WTC11 (cell line): ENCODE results near the gene ZNF467. TPM values are rescaled to one million over a fixed set of nuclear protein-coding genes. Genes with fewer than 3 reads are reported as not detected.

Source experiments
- ATF1 ChIP-seq: sonication (generic); formaldehyde crosslinking; IDR thresholded peaks from 2 replicates; pipeline ENCODE4 v1.8.1; 2023; ENCODE audit warnings: mild to moderate bottlenecking, moderate library complexity, missing genetic modification reagents
- FOXJ3 ChIP-seq: sonication (generic); formaldehyde crosslinking; IDR thresholded peaks from 2 replicates; pipeline ENCODE4 v1.9.0; 2021; ENCODE audit warnings: missing genetic modification reagents, mild to moderate bottlenecking, borderline replicate concordance
- FOXP1 ChIP-seq: sonication (generic); formaldehyde crosslinking; IDR thresholded peaks from 2 replicates; pipeline ENCODE4 v1.8.0; 2022; ENCODE audit warnings: missing genetic modification reagents, mild to moderate bottlenecking, moderate library complexity, borderline replicate concordance
- NFE2L1 ChIP-seq: sonication (generic); formaldehyde crosslinking; IDR thresholded peaks from 2 replicates; pipeline ENCODE4 v1.8.1; 2023; ENCODE audit warnings: missing genetic modification reagents
- RELA ChIP-seq: sonication (generic); formaldehyde crosslinking; IDR thresholded peaks from 2 replicates; pipeline ENCODE4 v1.8.1; 2022; ENCODE audit warnings: missing genetic modification reagents, mild to moderate bottlenecking, borderline replicate concordance
- SOX15 ChIP-seq: fragments of 250-450 bp; sonication (Bioruptor Pico); IDR thresholded peaks from 2 replicates; pipeline ENCODE4 v1.9.0; 2021; ENCODE audit warnings: mild to moderate bottlenecking
- TEAD4 ChIP-seq: sonication (generic); formaldehyde crosslinking; IDR thresholded peaks from 2 replicates; pipeline ENCODE4 v1.8.0; 2022; ENCODE audit warnings: mild to moderate bottlenecking, missing genetic modification reagents
- ZNF232 ChIP-seq: sonication (generic); formaldehyde crosslinking; IDR thresholded peaks from 2 replicates; pipeline ENCODE4 v1.8.0; 2022; ENCODE audit warnings: mild to moderate bottlenecking, missing genetic modification reagents
- ZNF317 ChIP-seq: sonication (generic); formaldehyde crosslinking; IDR thresholded peaks from 2 replicates; pipeline ENCODE4 v1.8.1; 2023; ENCODE audit warnings: low read depth, mild to moderate bottlenecking, moderate library complexity, missing genetic modification reagents, borderline replicate concordance
- ZNF396 ChIP-seq: fragments of 250-450 bp; sonication (Bioruptor Pico); IDR thresholded peaks from 2 replicates; pipeline ENCODE4 v1.8.0; 2021; ENCODE audit warnings: mild to moderate bottlenecking, moderate library complexity, borderline replicate concordance
- ZNF423 ChIP-seq: fragments of 250-450 bp; sonication (Bioruptor Pico); IDR thresholded peaks from 2 replicates; pipeline ENCODE4 v2.1.2; 2022; ENCODE audit warnings: mild to moderate bottlenecking, moderate library complexity
- total RNA-seq: library from RNA; stranded (reverse); gene quantifications from 3 replicates; pipeline ENCODE4 v1.2.3, GENCODE V29; 2021
- TF ChIP-seq, protein P1 (sequence below): sonication (generic); formaldehyde crosslinking; IDR thresholded peaks from 2 replicates; pipeline ENCODE4 v1.8.1; 2022; ENCODE audit warnings: mild to moderate bottlenecking, missing genetic modification reagents, moderate library complexity, borderline replicate concordance
- TF ChIP-seq, protein P2 (sequence below): sonication (generic); formaldehyde crosslinking; IDR thresholded peaks from 2 replicates; pipeline ENCODE4 v1.8.1; 2023; ENCODE audit warnings: mild to moderate bottlenecking, missing genetic modification reagents
- TF ChIP-seq, protein P3 (sequence below): fragments of 250-450 bp; sonication (Bioruptor Pico); IDR thresholded peaks from 2 replicates; pipeline ENCODE4 v1.8.0; 2021; ENCODE audit warnings: mild to moderate bottlenecking
- TF ChIP-seq, protein P4 (sequence below): sonication (generic); formaldehyde crosslinking; IDR thresholded peaks from 2 replicates; pipeline ENCODE4 v1.8.1; 2023; ENCODE audit warnings: mild to moderate bottlenecking, missing genetic modification reagents
- TF ChIP-seq, protein P5 (sequence below): sonication (generic); formaldehyde crosslinking; IDR thresholded peaks from 2 replicates; pipeline ENCODE4 v1.8.1; 2023; ENCODE audit warnings: mild to moderate bottlenecking, moderate library complexity, missing genetic modification reagents
- TF ChIP-seq, protein P6 (sequence below): fragments of 250-450 bp; sonication (Bioruptor Pico); IDR thresholded peaks from 2 replicates; pipeline ENCODE4 v2.1.2; 2022; ENCODE audit warnings: mild to moderate bottlenecking, moderate library complexity
- TF ChIP-seq, protein P7 (sequence below): sonication (generic); formaldehyde crosslinking; IDR thresholded peaks from 2 replicates; pipeline ENCODE4 v1.8.1; 2023; ENCODE audit warnings: mild to moderate bottlenecking, missing genetic modification reagents, moderate library complexity
- TF ChIP-seq, protein P8 (sequence below): fragments of 250-450 bp; sonication (Bioruptor Pico); conservative IDR thresholded peaks from 2 replicates; pipeline ENCODE4 v1.9.0; 2021; ENCODE audit warnings: mild to moderate bottlenecking
- TF ChIP-seq, protein P9 (sequence below): fragments of 200-600 bp; IDR thresholded peaks from 2 replicates; pipeline ENCODE4 v1.8.0; 2022; ENCODE audit warnings: antibody characterized with exemption
- TF ChIP-seq, protein P10 (sequence below): sonication (generic); formaldehyde crosslinking; IDR thresholded peaks from 2 replicates; pipeline ENCODE4 v1.8.0; 2023; ENCODE audit warnings: mild to moderate bottlenecking, missing genetic modification reagents

Gene ZNF467
- total RNA-seq, 1 experiment from 2014 or later: 0.70 TPM

DNA sequence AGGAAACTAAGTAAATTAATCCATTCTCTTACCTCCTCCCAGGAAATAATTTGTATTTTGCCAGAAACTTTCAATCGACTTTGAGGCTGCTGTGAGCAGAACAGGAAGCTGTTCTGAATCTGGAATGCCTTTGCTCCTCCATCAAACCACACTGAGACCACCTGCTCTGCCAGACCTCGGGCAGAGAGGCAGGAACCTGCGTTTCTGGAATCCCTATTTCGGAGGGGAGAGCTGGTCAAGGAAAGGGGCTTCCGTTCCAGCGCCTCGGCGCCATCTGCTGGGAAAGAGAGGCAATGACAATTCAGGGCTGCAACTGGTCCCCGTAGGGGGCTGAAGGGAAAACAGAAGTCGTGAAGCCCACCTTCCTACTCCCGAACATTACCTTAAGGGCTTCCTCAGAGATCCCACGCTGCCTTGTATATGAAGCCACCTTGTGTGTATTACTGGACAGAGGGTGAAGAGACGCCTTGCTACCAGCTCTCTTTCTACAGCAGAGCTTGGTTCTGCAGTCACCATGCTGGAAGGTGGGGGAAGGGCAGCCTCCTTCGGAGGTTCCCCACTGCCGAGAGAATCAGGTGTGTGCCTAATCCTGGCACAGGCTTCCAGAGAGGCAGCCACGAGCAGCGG is 31.2 kb downstream of the ZNF467 start (continued):
- TF ChIP-seq, protein P1, sequence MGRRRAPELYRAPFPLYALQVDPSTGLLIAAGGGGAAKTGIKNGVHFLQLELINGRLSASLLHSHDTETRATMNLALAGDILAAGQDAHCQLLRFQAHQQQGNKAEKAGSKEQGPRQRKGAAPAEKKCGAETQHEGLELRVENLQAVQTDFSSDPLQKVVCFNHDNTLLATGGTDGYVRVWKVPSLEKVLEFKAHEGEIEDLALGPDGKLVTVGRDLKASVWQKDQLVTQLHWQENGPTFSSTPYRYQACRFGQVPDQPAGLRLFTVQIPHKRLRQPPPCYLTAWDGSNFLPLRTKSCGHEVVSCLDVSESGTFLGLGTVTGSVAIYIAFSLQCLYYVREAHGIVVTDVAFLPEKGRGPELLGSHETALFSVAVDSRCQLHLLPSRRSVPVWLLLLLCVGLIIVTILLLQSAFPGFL (CRISPR knock-in tag): no peak
- TF ChIP-seq SOX15 (CRISPR knock-in tag) (no peak), FOXP1 (CRISPR knock-in tag) (no peak), NFE2L1 (CRISPR knock-in tag) (no peak), ZNF396 (no peak), FOXJ3 (CRISPR knock-in tag) (no peak), ZNF423 (CRISPR knock-in tag) (no peak), TEAD4 (no peak), ATF1 (CRISPR knock-in tag) (no peak), ZNF232 (CRISPR knock-in tag) (no peak), ZNF317 (CRISPR knock-in tag) (no peak), RELA (no peak)
- TF ChIP-seq, protein P2, sequence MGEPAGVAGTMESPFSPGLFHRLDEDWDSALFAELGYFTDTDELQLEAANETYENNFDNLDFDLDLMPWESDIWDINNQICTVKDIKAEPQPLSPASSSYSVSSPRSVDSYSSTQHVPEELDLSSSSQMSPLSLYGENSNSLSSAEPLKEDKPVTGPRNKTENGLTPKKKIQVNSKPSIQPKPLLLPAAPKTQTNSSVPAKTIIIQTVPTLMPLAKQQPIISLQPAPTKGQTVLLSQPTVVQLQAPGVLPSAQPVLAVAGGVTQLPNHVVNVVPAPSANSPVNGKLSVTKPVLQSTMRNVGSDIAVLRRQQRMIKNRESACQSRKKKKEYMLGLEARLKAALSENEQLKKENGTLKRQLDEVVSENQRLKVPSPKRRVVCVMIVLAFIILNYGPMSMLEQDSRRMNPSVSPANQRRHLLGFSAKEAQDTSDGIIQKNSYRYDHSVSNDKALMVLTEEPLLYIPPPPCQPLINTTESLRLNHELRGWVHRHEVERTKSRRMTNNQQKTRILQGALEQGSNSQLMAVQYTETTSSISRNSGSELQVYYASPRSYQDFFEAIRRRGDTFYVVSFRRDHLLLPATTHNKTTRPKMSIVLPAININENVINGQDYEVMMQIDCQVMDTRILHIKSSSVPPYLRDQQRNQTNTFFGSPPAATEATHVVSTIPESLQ (CRISPR knock-in tag): no peak
- TF ChIP-seq, protein P3, sequence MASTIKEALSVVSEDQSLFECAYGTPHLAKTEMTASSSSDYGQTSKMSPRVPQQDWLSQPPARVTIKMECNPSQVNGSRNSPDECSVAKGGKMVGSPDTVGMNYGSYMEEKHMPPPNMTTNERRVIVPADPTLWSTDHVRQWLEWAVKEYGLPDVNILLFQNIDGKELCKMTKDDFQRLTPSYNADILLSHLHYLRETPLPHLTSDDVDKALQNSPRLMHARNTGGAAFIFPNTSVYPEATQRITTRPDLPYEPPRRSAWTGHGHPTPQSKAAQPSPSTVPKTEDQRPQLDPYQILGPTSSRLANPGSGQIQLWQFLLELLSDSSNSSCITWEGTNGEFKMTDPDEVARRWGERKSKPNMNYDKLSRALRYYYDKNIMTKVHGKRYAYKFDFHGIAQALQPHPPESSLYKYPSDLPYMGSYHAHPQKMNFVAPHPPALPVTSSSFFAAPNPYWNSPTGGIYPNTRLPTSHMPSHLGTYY (CRISPR knock-in tag): no peak
- TF ChIP-seq, protein P4, sequence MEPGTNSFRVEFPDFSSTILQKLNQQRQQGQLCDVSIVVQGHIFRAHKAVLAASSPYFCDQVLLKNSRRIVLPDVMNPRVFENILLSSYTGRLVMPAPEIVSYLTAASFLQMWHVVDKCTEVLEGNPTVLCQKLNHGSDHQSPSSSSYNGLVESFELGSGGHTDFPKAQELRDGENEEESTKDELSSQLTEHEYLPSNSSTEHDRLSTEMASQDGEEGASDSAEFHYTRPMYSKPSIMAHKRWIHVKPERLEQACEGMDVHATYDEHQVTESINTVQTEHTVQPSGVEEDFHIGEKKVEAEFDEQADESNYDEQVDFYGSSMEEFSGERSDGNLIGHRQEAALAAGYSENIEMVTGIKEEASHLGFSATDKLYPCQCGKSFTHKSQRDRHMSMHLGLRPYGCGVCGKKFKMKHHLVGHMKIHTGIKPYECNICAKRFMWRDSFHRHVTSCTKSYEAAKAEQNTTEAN (CRISPR knock-in tag): no peak
- TF ChIP-seq, protein P5, sequence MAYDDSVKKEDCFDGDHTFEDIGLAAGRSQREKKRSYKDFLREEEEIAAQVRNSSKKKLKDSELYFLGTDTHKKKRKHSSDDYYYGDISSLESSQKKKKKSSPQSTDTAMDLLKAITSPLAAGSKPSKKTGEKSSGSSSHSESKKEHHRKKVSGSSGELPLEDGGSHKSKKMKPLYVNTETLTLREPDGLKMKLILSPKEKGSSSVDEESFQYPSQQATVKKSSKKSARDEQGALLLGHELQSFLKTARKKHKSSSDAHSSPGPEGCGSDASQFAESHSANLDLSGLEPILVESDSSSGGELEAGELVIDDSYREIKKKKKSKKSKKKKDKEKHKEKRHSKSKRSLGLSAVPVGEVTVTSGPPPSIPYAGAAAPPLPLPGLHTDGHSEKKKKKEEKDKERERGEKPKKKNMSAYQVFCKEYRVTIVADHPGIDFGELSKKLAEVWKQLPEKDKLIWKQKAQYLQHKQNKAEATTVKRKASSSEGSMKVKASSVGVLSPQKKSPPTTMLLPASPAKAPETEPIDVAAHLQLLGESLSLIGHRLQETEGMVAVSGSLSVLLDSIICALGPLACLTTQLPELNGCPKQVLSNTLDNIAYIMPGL (CRISPR knock-in tag): peak; percentile 49; the same call in 1 of the 2 replicates
- TF ChIP-seq, protein P6, sequence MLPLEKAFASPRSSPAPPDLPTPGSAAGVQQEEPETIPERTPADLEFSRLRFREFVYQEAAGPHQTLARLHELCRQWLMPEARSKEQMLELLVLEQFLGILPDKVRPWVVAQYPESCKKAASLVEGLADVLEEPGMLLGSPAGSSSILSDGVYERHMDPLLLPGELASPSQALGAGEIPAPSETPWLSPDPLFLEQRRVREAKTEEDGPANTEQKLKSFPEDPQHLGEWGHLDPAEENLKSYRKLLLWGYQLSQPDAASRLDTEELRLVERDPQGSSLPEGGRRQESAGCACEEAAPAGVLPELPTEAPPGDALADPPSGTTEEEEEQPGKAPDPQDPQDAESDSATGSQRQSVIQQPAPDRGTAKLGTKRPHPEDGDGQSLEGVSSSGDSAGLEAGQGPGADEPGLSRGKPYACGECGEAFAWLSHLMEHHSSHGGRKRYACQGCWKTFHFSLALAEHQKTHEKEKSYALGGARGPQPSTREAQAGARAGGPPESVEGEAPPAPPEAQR (CRISPR knock-in tag): no peak
- TF ChIP-seq, protein P7, sequence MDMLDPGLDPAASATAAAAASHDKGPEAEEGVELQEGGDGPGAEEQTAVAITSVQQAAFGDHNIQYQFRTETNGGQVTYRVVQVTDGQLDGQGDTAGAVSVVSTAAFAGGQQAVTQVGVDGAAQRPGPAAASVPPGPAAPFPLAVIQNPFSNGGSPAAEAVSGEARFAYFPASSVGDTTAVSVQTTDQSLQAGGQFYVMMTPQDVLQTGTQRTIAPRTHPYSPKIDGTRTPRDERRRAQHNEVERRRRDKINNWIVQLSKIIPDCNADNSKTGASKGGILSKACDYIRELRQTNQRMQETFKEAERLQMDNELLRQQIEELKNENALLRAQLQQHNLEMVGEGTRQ: no peak
- TF ChIP-seq, protein P8, sequence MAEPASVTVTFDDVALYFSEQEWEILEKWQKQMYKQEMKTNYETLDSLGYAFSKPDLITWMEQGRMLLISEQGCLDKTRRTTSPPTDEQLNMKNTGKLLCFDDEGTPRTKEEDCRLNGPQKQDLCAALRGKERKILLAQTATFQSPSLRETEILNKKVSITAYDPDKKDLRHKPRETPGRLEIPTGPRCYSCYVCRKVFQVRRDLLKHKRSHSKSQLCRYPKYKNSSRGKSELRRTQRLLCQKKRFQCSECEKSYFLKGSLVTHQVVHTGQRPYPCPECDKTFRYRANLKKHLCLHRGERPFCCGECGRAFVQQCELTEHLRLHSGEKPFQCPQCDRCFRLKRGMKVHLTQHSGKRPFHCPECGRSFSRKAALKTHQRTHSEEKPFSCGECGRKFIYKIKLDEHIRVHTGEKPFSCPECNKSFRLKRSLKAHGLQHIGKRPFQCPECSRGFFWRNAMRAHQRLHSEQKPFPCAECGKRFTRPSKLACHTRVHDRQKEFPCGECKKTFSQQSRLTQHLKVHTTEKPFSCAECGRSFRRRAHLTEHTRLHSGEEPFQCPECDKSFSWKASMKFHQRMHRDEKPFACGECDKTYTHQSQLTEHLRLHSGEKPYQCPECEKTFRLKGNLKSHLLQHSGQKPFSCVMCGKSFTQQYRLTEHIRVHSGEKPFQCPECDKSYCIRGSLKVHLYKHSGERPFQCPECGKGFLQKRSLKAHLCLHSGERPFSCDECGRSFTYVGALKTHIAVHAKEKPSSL (CRISPR knock-in tag): no peak
- TF ChIP-seq, protein P9, sequence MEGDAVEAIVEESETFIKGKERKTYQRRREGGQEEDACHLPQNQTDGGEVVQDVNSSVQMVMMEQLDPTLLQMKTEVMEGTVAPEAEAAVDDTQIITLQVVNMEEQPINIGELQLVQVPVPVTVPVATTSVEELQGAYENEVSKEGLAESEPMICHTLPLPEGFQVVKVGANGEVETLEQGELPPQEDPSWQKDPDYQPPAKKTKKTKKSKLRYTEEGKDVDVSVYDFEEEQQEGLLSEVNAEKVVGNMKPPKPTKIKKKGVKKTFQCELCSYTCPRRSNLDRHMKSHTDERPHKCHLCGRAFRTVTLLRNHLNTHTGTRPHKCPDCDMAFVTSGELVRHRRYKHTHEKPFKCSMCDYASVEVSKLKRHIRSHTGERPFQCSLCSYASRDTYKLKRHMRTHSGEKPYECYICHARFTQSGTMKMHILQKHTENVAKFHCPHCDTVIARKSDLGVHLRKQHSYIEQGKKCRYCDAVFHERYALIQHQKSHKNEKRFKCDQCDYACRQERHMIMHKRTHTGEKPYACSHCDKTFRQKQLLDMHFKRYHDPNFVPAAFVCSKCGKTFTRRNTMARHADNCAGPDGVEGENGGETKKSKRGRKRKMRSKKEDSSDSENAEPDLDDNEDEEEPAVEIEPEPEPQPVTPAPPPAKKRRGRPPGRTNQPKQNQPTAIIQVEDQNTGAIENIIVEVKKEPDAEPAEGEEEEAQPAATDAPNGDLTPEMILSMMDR: peak; percentile 75
- TF ChIP-seq, protein P10, sequence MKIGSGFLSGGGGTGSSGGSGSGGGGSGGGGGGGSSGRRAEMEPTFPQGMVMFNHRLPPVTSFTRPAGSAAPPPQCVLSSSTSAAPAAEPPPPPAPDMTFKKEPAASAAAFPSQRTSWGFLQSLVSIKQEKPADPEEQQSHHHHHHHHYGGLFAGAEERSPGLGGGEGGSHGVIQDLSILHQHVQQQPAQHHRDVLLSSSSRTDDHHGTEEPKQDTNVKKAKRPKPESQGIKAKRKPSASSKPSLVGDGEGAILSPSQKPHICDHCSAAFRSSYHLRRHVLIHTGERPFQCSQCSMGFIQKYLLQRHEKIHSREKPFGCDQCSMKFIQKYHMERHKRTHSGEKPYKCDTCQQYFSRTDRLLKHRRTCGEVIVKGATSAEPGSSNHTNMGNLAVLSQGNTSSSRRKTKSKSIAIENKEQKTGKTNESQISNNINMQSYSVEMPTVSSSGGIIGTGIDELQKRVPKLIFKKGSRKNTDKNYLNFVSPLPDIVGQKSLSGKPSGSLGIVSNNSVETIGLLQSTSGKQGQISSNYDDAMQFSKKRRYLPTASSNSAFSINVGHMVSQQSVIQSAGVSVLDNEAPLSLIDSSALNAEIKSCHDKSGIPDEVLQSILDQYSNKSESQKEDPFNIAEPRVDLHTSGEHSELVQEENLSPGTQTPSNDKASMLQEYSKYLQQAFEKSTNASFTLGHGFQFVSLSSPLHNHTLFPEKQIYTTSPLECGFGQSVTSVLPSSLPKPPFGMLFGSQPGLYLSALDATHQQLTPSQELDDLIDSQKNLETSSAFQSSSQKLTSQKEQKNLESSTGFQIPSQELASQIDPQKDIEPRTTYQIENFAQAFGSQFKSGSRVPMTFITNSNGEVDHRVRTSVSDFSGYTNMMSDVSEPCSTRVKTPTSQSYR (CRISPR knock-in tag): no peak
